ENCODE data around the gene MRPL46. TPM values are rescaled to one million over a fixed set of nuclear protein-coding genes. Genes with fewer than 3 reads are reported as not detected.

Gene MRPL46
- total RNA-seq, 1 donor from 2014 or later = 29.7 TPM

DNA sequence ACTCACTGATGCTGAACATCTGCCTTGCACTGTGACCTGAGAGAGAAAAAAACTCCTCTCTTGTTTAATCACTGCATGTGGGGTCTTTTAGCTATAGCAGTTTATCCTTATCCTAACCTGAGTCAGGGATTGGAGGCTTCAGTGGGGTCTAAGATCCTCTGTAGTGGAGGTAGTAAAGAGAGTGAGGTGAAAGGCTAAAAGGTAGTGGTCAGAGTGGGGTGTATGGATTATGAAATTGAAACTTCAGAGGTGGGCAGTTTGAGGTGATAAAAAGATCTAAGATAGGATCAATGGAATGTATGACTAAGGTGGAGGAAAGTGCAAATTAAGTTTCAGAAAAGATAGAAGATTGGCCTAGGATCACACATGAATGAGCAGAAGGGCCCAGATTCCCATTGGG lies 42.8 kb upstream of the MRPL46 start:
- intact Hi-C loops (cut with DNase I) = no loop called here
- Histone ChIP-seq H3K27ac (no peak overlapping the region), H3K4me3 (no peak overlapping the region), H3K27me3 (no peaks in the 10 kb centered on the region), H3K4me1 (no peaks in the 10 kb centered on the region), H3K9me3 (no peaks in the 10 kb centered on the region), H3K36me3 (peaks cover 15 to 57% of the 10 kb centered on the region in 2 donors)
- TF ChIP-seq, protein P1, sequence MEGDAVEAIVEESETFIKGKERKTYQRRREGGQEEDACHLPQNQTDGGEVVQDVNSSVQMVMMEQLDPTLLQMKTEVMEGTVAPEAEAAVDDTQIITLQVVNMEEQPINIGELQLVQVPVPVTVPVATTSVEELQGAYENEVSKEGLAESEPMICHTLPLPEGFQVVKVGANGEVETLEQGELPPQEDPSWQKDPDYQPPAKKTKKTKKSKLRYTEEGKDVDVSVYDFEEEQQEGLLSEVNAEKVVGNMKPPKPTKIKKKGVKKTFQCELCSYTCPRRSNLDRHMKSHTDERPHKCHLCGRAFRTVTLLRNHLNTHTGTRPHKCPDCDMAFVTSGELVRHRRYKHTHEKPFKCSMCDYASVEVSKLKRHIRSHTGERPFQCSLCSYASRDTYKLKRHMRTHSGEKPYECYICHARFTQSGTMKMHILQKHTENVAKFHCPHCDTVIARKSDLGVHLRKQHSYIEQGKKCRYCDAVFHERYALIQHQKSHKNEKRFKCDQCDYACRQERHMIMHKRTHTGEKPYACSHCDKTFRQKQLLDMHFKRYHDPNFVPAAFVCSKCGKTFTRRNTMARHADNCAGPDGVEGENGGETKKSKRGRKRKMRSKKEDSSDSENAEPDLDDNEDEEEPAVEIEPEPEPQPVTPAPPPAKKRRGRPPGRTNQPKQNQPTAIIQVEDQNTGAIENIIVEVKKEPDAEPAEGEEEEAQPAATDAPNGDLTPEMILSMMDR (IDR thresholded peaks at IDR 0.05) = no peak
- DNase-seq (ENCODE audit: low spot score in 2 of 2) = no peak

DNA sequence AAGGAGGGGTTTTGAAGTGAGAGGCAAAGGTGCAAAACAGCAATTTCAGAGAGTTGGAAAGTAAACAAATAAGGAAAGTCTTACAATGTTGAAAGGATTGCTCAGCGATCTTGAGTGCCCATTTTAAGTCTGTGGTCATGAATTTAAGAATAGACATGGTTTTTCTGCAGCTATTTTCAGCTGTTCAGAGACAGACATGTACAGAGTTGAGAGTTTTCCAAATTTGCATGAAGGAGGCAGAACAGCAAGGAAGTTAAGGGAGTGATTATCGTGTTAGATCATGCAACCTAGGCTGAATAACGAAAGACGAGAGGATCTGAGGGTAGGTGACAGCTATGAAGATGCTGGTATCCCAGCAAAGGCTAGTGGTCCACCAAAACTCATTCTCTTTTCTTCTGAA lies 42.1 kb upstream of the MRPL46 start:
- peaks cover 15 to 61% of the 10 kb centered on the region in 2 donors for H3K36me3 ChIP-seq

DNA sequence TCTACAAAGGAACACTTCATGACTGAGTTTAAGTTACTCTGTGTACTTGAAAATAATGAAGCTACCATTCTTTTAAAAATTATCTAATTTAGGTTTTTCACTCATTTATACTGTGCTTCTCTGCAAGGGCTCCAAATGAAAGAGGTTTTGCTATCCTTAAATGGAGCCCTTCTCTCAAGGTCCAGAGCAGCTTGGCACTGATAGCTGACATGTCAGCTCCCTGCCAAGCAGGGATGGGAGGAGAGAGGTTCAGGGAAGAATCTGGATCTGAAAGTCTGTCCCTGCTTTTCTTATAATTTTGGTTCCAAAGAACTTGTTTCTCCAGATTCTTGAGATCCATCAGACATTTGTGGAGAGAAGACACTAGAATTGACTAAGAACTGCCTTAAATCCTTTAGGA lies 39.4 kb upstream of the MRPL46 start:
- no peak for DNase-seq (ENCODE audit: low spot score in 2 of 2)
- Histone ChIP-seq H3K36me3 (peaks cover 11 to 65% of the 10 kb centered on the region in 2 donors), H3K27me3 (no peaks in the 10 kb centered on the region)

More for the DNA sequence above, 42.1 kb upstream of the MRPL46 start:
- TF ChIP-seq, protein P1 (IDR thresholded peaks at IDR 0.05) = no peak
- Histone ChIP-seq H3K4me1 (no peaks in the 10 kb centered on the region), H3K4me3 (no peak overlapping the region), H3K9me3 (no peaks in the 10 kb centered on the region), H3K27me3 (no peaks in the 10 kb centered on the region), H3K27ac (no peak overlapping the region)
- intact Hi-C loops (cut with DNase I) = no loop called here
- no peak for DNase-seq (ENCODE audit: low spot score in 2 of 2)

DNA sequence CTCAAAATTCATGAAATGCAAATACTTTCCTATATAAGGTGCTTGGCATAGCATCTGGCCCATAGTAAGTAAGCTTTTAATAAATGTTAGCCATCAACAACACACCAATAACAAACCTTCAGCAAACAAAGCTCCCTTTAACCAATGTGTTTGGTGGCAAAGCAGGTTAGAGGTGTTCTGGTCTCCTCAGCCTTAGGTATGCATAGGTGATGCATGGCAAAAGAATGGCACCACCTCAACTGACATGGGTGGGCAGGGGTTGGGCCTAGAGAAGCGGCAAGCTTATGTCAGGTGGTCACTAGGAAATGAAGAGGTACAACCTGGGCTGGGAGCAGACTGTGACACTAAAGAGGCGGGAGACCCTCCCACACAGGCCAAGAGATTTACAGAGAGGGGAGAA lies 38.5 kb upstream of the MRPL46 start:
- H3K27ac ChIP-seq = no peak overlapping the region
- peaks cover 5 to 62% of the 10 kb centered on the region in 2 donors for H3K36me3 ChIP-seq
- no peaks in the 10 kb centered on the region for H3K9me3 ChIP-seq
- no peaks in the 10 kb centered on the region for H3K27me3 ChIP-seq
- TF ChIP-seq, protein P1 (IDR thresholded peaks at IDR 0.05) = no peak
- H3K4me1 ChIP-seq = no peaks in the 10 kb centered on the region
- H3K4me3 ChIP-seq = no peak overlapping the region
- DNase-seq (ENCODE audit: low spot score in 2 of 2) = no peak
- intact Hi-C loops (cut with DNase I) = no loop called here

More for the DNA sequence above, 39.4 kb upstream of the MRPL46 start:
- H3K9me3 ChIP-seq = no peaks in the 10 kb centered on the region
- no peak overlapping the region for H3K27ac ChIP-seq
- TF ChIP-seq, protein P1 (IDR thresholded peaks at IDR 0.05) = no peak
- intact Hi-C loops (cut with DNase I) = no loop called here
- no peak overlapping the region for H3K4me3 ChIP-seq
- no peaks in the 10 kb centered on the region for H3K4me1 ChIP-seq

DNA sequence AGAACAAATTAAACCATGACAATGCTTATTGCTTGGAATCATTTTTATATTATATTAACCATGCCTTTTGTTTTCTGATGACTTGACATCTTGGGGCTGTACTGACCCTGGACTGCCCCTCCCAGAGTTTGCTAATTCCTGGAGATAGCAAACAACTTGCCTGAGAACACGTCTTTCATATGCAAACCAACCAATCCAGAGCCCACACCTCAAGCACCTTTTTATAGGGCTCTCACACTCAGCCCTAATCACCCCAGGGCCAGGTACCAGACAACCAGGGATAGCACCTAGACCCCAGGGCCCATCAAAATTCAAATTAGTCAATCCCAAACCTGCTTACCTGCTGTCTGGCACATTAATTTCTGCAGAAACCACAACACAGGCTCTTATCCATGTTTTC lies 37.3 kb upstream of the MRPL46 start:
- H3K9me3 ChIP-seq = no peaks in the 10 kb centered on the region
- H3K4me3 ChIP-seq = no peak overlapping the region
- DNase-seq (ENCODE audit: low spot score in 2 of 2) = no peak
- no peaks in the 10 kb centered on the region for H3K27me3 ChIP-seq
- H3K27ac ChIP-seq = no peak overlapping the region
- intact Hi-C loops (cut with DNase I) = no loop called here
- H3K36me3 ChIP-seq = peaks cover 3 to 51% of the 10 kb centered on the region in 2 donors
- TF ChIP-seq, protein P1 (IDR thresholded peaks at IDR 0.05) = no peak
- no peaks in the 10 kb centered on the region for H3K4me1 ChIP-seq

DNA sequence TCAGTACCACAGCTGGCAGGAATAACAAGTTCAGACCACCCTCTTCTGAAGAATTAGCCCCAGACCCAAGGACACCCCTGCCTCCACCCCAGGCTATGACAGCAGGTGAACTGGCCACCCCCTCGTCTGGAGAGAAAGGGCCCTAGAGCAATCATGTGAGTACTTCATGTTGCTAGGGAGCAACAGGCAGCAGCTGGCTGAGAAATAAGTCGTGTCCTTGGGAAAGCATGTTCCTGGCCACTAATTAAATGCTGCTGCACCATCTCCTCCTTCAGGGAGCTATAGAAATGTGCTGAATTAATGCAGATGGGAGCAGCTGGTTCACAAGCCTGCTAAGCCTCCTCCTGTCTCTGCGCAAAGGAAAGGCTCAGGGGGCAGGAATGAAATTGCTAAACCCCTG lies 31.8 kb upstream of the MRPL46 start:
- Histone ChIP-seq H3K4me1 (no peaks in the 10 kb centered on the region), H3K27me3 (no peaks in the 10 kb centered on the region), H3K36me3 (peaks cover 0 to 17% of the 10 kb centered on the region in 2 donors), H3K27ac (no peak overlapping the region), H3K4me3 (no peak overlapping the region), H3K9me3 (no peaks in the 10 kb centered on the region)
- intact Hi-C loops (cut with DNase I) = no loop called here
- no peak for DNase-seq (ENCODE audit: low spot score in 2 of 2)
- TF ChIP-seq, protein P1 (IDR thresholded peaks at IDR 0.05) = no peak
